Measurements from ENCODE around the gene PHF21B.
"Not testable (repeated sequence)": the region's sequence is repeated elsewhere in the genome, so short reads cannot be mapped to it uniquely, and the experiment has no call there.

Gene PHF21B

DNA sequence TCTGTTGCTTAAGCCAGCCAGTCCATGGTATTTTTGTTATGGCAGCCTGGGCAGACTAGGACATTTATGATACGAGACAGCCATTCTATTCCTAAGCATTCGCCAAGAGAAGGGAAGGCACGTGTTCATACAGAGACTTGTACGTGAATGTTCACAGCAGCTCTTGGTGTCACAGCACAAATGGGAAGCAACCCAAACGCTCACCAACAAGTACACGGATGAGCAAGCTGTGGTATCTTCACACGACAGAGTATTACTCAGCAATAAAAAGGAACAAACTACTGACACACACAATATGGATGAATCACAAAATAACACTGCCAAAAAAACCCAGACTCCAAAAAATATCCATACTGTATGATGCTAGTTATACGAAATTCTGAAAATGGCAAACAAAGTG lies 85.1 kb downstream of the PHF21B start:
- no peak for DNase-seq (ENCODE audit: insufficient read length, low spot score)
- FAIRE-seq, result no peak

DNA sequence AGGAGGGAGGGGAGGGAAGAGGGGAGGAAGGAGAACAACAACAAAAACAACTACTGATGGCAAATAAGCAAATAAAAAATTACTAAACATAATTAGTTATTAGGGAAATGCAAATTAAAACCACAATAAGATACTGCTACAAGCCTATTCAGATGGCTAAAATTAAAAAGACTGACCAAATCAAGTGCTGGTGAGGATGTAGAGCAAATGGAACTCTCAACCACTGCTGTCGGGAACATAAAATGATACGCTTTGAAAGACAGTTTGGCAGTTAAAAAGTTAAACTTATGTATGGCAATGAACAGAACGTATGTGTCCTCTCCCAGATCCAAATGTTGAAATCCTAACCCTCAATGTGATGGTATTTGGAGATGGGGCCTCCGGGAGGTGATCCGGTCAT lies 85.7 kb downstream of the PHF21B start:
- FAIRE-seq (no peak), DNase-seq (ENCODE audit: insufficient read length, low spot score) (no peak)

DNA sequence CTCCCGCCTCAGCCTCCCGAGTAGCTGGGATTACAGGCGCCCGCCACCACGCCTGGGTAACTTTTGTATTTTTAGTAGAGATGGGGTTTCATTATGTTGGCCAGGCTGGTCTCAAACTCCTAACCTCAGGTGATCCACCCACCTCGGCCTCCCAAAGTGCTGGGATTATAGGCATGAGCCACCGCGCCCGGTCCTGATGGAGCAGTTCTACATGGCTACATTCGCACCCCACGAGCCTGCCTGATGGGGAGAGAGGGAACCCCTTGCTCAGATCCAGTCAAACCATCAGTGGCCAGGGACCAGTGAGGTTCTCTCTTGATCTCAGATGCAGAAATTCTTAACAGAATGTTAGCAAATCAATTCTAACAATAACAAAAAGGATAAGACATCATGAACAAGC lies 88.0 kb downstream of the PHF21B start:
- not testable (repeated sequence) for FAIRE-seq; DNase-seq (ENCODE audit: insufficient read length, low spot score)

DNA sequence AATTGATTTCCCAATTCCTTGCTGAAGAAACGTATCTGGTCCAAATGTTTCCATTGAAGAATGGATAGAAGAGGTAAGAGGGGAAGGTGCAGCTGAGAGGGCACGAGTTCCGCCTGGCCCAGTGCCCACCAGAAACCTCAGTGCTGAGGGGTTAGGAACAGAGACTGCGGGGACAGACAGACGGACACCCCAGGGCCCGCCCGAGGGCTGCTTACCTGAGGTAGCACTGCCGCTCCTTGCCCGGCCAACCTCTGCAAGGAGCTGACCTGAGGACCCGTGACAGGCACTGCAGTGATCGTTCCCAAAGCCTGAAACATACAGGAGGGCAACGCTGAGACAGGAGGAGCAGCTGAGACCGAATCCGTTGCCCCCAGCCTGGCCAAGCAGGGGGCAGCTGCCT lies 89.6 kb downstream of the PHF21B start:
- FAIRE-seq (no peak), DNase-seq (ENCODE audit: insufficient read length, low spot score) (no peak)

DNA sequence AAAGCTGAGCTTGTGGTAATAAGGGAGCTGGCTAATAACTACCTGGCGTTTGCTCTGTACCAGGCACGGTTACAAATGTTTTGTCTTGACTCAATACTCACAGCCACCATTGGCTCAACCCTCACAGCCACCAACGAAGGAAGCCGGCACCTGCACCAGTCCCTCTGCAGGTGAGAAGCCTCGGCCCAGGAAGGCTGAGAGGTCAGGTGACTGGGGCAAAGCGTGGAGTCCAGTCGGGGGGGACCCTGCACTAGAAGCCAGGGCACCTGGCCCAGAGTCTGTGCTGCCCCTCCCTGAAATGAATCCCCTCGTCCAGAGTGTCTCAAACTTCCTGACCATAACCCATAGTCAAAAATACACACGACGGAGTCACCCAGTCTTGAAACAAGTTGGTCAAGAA lies 90.1 kb downstream of the PHF21B start:
- FAIRE-seq (no peak), DNase-seq (ENCODE audit: insufficient read length, low spot score) (no peak)

DNA sequence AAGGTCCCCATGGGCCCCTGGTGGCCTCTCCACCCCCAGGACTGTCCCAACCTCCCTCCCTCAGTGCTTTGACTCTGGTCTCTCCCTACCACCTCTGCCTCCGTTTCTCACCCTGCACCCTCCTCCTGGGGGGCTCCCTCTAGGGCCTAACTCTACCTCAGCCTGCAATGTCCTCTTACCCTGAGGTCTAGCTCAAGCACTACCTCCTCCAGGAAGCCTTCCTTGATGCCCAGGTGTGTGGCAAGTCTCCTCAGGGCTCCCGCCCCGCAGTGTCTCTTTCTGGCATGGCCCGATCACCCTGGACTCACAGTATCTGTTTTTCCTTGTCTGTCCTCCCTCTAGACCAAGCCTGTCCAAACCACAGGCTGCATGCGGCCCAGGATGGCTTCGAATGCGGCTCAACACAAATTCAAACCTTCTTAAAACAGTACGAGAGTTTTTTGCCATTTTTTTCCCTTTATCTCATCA lies 90.8 kb downstream of the PHF21B start:
- DNase-seq (ENCODE audit: insufficient read length, low spot score), result no peak
- no peak for FAIRE-seq

DNA sequence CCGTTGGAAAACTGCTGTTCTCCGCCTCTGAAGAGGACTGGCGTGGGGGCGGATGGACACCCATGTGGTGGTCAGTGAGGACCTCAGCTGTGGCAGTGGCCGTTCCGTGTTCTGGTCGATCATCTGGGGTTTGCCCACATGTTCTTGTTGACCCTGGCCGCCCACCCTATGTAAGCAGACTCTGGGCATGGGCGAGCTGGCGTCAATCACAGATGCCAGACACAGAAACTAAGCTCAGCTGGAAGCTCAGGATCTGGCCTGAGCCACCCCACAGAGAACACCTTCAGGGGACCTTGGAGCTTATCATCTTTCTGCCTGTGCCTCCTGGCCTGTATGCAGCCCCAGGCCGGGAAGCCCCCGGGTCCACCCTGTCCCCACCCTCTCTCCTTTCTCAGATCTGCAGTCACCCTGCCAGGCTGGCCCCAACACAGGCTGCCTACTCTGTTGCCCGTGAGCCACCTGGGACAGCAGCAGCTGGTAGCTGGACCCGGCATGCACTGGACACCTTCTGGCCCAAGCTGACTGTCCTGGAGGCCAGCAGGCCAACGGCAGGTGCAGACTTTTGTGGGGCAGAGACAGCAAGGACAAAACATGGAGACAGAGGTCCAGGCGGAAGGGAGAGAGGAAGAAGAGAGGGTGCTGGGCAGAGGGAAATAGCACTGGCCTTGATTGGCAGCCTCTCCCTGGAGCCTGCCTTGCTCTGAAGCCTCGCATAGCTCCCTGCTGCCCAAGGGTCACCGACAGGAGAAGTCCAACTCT lies 91.5 kb downstream of the PHF21B start:
- FAIRE-seq, result no peak
- no peak for DNase-seq (ENCODE audit: insufficient read length, low spot score)

DNA sequence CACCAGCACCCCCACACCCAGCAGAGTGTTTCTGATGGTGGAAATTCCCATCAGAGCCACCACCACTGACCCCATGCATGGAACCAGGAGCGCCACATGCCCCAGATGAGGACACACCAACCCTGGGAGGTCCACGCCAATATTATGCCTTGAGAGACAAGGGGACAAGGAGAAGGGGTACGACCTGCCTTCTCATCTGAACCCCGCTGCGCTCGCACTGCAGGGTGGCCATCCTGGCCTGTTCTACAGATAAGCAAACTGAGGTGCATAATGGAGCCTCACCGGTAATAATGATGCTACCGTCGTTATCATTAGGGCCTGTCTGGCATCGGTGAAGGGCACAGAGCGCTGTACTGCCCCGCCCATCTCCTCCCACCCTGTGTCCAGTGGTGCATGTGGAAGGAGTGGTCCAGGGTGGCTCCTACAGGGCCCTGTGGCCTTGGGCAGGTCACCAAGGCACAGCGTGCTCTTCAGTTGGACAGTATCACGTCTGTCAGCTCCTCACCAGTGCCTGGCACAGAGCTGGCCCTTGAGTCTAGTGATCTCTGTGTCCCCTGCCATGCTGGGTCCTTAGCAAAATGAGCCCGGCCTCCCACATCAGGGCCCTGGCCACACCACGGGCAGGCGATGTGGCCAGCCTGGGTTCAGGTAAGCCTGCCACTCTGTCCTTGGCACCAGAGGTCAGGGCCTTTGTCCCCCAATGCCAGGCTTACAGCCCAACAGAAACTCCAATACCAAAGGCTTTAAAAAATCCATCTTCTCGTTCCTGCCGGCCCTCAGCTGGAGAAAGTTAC lies 92.2 kb downstream of the PHF21B start:
- no peak for FAIRE-seq
- no peak for DNase-seq (ENCODE audit: insufficient read length, low spot score)

DNA sequence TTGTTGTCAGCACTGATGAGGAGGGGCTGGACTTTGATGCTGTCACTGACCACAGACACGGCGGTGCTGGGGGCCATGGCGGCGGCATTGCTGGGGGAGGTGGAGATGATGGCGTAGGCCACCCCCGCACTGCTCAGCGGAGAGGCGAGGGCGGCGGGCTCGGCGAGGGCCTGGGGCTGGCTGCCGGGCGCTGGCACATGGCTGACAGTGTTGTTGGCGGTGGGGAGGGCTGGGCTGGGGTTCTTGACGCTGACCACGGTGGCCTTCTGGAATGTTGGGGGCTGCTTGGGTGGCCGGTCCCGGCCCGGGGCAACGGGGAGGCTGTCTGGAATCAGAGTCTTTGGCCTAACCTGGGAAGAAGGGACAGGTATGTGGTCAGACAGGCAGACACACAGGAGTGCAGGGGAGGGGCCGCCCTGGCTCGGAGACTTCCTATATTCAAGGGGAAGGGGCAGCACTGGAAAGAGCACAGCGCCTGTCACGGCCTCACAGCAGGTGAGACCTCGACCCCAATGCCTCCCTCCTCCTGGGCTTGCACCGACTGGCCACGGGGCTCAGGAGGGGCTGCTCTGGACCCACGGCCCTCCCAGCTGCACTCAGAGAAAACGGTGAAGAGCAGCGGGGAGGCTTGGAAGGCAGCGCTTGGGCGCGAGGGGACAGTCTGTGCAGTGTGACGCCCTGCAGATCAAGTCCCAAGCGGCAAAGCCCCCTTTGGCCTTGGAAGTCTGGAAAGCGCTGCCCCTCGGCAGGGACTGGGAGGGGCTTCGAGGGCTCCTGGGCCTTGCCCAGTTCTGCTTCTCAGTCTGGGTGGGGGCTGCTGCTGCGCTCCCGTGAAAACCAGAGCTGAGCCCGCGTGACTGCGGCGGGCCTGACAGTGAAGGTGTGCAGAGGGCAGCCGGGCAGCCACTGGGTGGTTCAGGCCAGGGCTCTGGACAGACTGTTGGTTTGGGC lies 93.2 kb downstream of the PHF21B start:
- no peak for DNase-seq (ENCODE audit: insufficient read length, low spot score)
- no peak for FAIRE-seq

DNA sequence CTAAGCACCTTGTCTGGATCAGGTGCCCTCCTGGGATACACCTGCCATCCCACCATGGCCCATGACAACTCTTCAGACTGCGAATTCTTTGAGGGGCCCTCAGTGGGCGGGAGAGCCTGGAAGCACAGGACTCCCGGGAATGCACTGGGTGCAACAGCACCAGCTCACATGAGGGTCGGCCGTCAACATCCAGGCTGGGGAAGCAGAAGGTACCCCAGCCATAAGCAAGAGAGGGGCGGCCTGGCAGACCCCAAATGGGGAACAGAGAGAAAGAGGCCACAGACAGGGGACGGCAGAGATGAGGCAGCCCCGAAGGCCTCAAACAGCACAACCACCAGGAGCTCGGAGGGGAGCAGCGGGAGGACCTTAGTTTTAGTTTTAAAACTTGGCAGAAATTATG lies 94.4 kb downstream of the PHF21B start:
- FAIRE-seq (no peak), DNase-seq (ENCODE audit: insufficient read length, low spot score) (no peak)

DNA sequence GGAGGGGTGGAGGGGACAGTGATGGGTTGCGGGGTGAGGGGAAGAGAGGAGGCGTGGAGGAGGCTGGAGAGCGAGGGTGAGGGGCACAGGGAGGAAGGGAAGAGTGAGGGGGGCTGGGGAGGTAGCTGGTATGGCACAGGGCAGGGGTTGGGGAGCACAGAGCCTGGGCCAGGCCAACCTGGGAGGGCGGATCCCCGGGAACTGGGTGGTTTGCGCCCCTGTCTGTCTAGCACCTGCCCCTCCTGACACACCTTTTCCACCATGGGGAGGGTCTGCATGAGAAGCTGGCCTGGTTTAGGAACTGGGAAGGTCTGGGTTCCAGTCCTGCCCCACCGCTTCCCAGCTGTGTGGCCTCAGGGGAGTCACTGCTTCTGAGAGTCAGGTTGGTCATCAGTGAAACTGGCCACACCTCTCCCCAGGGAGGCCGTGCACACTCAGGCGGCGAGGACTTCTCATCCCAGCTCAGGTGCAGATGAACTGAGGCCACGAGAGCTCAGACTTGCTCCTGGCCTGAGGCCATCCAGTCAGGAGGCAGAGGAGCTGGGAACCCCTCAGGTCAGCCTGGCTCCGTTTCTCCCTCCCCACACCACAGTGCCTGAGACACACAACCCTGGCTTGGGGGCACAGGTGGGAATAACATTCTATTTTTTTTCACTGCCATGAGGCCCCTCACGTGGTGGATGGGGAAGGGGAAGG lies 95.6 kb downstream of the PHF21B start:
- no peak for FAIRE-seq
- DNase-seq (ENCODE audit: insufficient read length, low spot score), result no peak

DNA sequence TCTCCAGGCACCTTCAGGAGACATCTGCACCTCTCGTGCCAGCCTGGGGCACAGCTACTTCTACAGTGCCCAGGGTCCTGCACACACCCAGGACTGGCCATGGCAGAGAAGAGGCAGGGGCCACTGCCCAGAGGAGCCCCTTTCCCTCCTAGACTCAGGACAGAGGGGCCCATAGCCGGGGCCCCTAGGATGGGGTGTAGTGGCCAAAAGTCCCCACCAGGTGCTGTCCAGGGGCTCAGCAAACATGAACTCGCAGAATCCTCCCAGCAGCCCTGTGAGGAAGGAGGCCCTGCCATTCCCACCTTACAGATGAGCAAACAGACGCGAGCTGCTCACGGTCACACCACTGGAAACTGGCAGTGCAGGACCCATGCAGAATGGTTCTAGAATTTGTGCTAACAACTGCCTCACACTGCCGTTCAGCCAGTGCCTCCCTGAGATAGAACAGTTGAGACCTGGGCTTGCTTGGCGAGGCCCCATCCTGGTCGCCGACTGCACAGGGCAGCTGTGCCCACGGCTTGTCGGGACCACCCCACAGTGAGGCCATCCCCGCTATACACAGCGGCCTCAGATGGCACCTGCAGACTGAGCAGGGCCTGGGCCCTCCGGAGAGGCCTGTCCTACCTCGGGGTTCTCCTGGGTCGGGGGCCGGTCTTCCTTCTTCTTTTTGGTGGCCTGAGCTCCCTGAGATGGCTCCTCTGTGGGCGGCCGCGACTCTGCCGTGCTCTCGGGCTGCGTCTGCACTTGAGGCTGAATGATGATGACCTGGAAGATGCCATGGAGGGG lies 96.4 kb downstream of the PHF21B start:
- DNase-seq (ENCODE audit: insufficient read length, low spot score), result no peak
- FAIRE-seq, result no peak

DNA sequence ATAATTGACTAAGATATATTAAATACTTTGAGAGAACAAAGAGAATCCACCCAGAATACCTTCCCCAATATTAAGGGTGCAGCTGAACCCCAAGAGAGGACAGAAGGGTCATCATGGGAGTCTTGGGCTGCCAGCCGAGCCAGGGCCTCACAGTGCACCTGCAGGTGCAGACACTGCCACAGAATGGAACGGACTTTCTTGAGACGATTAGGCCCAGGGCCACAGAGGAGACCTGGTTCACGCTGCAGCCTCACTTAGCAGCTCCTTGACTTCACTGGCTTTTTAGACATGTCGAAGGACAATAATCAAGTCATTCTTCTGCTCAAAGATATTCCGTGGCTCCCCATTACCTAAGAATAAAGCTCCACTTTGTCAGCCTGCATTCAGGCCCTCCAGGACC lies 100.6 kb downstream of the PHF21B start:
- DNase-seq (ENCODE audit: insufficient read length, low spot score) (no peak), FAIRE-seq (no peak)

DNA sequence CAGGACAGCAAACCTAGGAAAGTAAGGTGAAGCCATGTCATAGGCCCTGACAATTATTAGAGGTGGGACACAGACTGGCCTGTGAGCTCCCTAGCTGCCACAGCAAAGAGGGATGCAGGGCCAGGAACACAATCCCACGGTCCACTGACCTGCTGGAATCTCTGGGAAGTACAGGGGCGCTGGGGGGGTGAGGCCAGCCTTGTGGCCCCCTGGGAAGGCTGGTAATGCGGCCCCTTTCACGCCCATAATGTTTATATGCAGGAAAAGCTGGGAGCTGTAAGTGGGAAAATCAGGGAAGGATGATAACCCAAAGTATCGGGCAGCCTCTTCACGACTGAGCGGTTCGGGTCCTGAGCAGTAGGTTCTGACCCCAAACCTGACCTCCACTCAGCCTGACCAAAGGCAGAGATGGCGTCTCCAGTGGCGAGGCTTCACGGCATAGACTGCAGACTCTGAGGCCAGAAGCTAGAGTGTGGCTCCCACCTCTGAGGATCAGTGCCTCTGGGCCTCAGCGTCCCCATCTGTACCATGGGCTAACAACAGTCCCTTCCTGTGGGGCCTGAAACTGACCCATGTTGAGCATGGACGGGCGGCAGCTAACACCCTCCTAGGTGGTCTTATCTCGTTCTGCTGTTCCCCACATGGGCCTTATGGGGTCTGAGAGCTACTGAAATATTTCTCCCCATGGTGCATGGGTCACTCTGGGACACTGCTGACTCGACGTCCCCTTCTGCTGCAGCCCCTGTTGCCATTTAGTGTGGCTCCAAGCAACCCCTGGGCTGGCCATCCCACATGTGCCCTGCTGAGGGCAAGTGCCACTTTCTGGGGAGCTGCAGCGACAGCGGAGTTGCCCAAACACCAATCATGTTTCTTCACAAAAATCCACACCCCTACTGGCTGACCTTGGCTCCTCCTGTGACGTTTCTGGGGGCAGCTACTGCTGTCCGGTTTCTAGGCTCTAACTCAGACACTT lies 101.8 kb downstream of the PHF21B start:
- no peak for FAIRE-seq
- DNase-seq (ENCODE audit: insufficient read length, low spot score), result no peak

DNA sequence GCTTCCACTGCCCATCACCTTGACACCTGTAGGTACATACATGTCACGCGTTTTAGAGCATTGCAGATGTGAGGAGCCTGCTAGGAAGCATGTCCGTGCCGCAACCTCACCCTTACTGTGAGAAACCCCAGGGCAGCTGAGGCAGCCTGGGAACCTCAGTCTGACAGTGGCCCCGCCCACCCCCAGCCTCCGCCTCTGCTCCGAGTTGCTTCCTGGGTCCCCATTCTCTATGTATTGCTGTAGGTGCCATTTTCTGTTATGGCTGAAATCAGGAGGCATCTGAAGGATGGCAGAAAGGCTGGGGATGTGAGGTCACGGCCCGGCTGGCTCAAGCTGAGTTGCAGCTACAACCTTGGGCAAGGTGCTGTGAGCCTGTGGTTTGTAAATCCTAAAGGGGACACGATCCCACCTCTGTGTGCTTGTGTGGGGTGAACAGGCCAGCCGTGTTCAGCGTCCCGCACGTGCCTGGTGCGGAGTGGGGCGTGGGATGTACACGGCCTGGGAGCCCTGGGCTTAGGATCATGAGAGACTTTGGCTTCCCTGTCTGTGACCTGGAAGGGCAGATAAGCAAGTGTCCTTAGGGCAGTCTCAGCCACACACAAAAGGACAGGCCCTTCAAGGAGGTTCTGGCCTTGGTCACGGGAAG lies 102.7 kb downstream of the PHF21B start:
- no peak for FAIRE-seq
- DNase-seq (ENCODE audit: insufficient read length, low spot score), result no peak

DNA sequence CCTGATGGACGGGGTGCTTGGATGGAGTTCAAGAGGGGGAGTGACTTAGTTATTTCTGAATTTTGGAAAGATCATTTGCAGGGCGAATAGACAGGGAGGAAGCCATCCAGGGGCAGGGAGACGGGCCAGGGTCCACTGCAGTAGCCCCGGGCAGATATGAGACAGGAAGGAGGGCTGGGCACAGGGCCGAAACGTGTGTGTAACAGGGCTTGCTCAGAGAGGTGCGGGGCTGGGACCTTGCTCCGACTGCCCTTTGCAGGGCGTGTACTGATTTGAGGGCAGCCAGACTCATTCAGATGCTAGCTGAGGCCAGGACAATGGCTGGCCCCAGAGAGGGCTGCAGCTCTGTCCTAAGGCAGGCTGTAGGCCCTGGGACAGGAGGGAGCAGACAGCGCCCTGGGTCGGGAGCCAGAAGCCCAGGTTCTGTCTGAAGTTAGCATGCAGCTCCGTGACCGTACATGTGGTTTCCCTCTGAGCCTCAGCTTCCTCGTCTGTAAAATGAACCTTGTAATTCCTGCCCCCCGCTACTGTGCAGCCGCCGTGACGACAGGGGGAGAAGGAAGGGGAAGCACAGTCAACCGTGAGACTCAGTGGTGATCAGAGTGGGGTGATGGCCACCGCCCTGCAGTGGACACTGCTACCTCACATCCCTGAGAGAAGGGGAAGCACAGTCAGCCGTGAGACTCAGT lies 103.4 kb downstream of the PHF21B start:
- FAIRE-seq (no peak), DNase-seq (ENCODE audit: insufficient read length, low spot score) (no peak)

DNA sequence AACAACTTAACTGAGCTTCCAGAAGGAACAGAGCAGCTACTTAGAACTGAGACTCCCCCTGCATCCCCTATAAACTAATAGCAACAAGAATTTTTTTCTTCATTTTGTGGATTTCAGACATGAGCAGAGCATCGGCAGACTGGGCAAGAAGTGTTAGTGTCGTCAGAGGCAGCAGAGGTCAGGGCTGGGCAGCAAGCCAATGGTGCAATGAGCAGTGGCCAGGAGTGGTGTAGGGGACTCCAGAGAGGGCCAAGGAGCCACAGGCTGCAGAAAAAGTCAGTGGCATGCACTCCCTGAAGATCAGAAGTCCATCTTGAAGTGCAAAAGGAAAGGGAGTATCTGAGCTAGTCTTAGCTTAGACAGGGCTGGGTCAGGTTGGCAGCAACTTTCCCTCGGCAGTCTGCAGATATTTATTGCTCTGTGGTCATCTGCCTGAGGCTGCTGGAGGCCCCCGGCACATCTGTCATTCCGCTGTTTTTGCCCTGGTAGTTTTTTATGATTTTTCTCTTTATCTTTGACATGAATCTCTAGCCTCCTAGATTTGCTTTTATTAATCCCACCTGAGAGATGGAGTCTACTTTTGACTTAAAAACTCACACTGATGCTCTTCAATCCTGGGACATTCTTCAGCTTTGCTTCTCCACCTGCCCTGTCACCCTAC lies 105.2 kb downstream of the PHF21B start:
- DNase-seq (ENCODE audit: insufficient read length, low spot score), result not testable (repeated sequence)
- peak; percentile 71 for FAIRE-seq

Data from HTR-8/SVneo (cell line).